Activated naive CD8-positive, alpha-beta T cell (primary cell): Measurements from ENCODE around the gene ADGRB3.
"Not testable (repeated sequence)": the region's sequence is repeated elsewhere in the genome, so short reads cannot be mapped to it uniquely, and the experiment has no call there.

Source experiments
- H3K27ac Mint-ChIP-seq: one replicate; pipeline ENCODE4 v1.8.0; 2021; ENCODE audit warnings: mixed read lengths
- H3K27me3 Mint-ChIP-seq: one replicate; pipeline ENCODE4 v1.8.0; 2021; ENCODE audit warnings: mixed read lengths
- H3K36me3 Mint-ChIP-seq: one replicate; pipeline ENCODE4 v1.8.0; 2021; ENCODE audit warnings: mixed read lengths
- H3K4me1 Mint-ChIP-seq: one replicate; pipeline ENCODE4 v1.8.0; 2021; ENCODE audit warnings: low read depth, mixed read lengths
- H3K4me3 Mint-ChIP-seq: one replicate; pipeline ENCODE4 v1.8.0; 2021; ENCODE audit warnings: mild to moderate bottlenecking, mixed read lengths
- H3K9me3 Mint-ChIP-seq: one replicate; pipeline ENCODE4 v1.8.0; 2021; ENCODE audit warnings: low read depth, mixed read lengths

ADGRB3 gene

DNA sequence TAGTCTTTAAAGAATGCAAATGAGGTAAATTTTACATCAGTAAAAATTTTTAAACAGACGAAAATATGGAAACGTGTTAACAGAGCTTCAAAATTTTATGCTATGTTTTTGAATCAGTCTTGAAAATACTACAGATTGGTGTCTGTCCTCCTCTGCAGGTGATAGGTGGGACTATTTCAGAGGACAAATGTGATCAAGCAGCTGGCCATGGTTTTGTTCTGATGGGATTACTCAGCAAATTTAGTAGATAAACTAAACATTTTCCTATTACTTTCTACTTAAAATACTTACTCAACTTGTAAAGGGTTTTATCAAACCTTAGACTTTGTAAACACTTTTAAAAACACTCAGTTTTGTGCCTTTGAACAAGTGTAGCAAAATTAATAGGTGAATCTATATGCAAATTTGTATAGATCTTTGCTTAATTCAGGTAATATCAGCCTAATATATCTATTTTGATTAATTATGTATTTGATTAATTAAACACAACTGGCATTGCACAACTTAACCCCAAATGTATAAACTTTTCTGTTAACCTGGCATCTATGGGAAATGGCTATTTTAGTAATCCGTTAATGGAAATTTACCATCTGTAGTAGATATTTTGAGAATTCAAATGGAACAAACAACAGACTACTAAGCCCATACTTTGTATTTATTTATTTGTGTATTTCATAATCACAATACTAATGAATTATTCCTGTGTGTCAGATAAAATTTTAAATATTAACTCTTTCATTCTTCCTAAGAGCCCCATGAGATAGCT is 22.5 kb downstream of the ADGRB3 start:
- no peak overlapping the region for H3K27ac Mint-ChIP-seq
- no peaks in the 10 kb centered on the region for H3K9me3 Mint-ChIP-seq

GRCh38 chr6:68658338-68658737 is 23.3 kb downstream of the ADGRB3 start:
- no peaks in the 10 kb centered on the region for H3K4me1 Mint-ChIP-seq

More for the DNA sequence above, 22.5 kb downstream of the ADGRB3 start:
- H3K36me3 Mint-ChIP-seq: no peaks in the 10 kb centered on the region
- H3K27me3 Mint-ChIP-seq: no peaks in the 10 kb centered on the region
- H3K4me3 Mint-ChIP-seq: no peak overlapping the region
- no peaks in the 10 kb centered on the region for H3K4me1 Mint-ChIP-seq

DNA sequence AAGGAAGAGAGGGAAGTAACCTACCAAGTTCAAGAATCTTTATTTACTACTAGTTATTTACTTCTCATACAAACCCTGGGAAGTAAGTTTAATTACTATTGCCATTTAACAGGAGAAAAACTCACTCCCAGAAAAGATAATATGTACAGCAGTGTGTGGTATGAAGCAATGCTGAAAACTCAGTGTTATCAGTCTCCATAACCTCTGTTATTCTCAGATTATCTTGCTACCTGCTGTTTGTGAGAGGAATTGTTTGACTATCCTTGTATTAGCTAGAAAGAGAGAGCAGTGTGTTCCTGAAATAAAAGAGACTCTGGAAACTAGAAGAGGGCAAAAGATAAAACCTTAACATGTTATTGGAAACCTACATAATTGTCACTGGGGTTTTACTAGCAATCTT is 38.2 kb downstream of the ADGRB3 start:
- no peaks in the 10 kb centered on the region for H3K36me3 Mint-ChIP-seq
- H3K4me1 Mint-ChIP-seq: no peaks in the 10 kb centered on the region
- H3K9me3 Mint-ChIP-seq: no peaks in the 10 kb centered on the region
- H3K27me3 Mint-ChIP-seq: peaks cover 2% of the 10 kb centered on the region
- no peak overlapping the region for H3K27ac Mint-ChIP-seq
- H3K4me3 Mint-ChIP-seq: no peak overlapping the region

More at GRCh38 chr6:68658338-68658737, 23.3 kb downstream of the ADGRB3 start:
- Mint-ChIP-seq H3K9me3 (no peaks in the 10 kb centered on the region), H3K27me3 (no peaks in the 10 kb centered on the region), H3K36me3 (no peaks in the 10 kb centered on the region), H3K27ac (no peak overlapping the region), H3K4me3 (no peak overlapping the region)

DNA sequence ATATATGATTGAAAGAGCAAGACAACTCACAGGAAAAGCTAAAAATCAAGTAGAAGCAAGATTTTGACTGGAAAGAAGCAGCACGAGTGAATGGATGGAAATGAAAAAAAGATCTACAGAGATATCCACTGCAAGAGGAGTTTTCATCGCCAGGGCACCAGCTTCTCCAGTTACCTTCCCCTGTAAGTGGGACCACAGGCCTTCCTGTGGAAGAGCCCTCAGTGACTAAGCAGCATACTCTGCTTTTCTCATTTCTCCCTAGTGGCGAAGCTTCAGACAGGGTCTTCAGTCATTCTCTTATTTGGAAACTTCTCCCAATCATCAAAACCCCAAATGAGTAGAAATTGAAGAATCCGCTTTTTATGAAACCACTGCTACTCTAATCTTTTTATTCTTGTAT is 40.5 kb downstream of the ADGRB3 start:
- Mint-ChIP-seq H3K36me3 (no peaks in the 10 kb centered on the region), H3K4me3 (no peak overlapping the region), H3K4me1 (no peaks in the 10 kb centered on the region), H3K27ac (no peak overlapping the region), H3K27me3 (peaks cover 2% of the 10 kb centered on the region), H3K9me3 (no peaks in the 10 kb centered on the region)

GRCh38 chr6:68676094-68676493 is 41.0 kb downstream of the ADGRB3 start:
- H3K9me3 Mint-ChIP-seq, H3K4me1 Mint-ChIP-seq, H3K4me3 Mint-ChIP-seq, H3K27me3 Mint-ChIP-seq, H3K27ac Mint-ChIP-seq, H3K36me3 Mint-ChIP-seq: not testable (repeated sequence)

GRCh38 chr6:68677058-68677457 is 42.0 kb downstream of the ADGRB3 start:
- Mint-ChIP-seq H3K27ac (no peak overlapping the region), H3K4me1 (no peaks in the 10 kb centered on the region)

GRCh38 chr6:68679399-68679798 is 44.3 kb downstream of the ADGRB3 start:
- Mint-ChIP-seq H3K27ac (no peak overlapping the region), H3K36me3 (no peaks in the 10 kb centered on the region), H3K4me1 (no peaks in the 10 kb centered on the region), H3K9me3 (no peaks in the 10 kb centered on the region), H3K4me3 (no peak overlapping the region), H3K27me3 (no peaks in the 10 kb centered on the region)

More at GRCh38 chr6:68677058-68677457, 42.0 kb downstream of the ADGRB3 start:
- no peak overlapping the region for H3K4me3 Mint-ChIP-seq
- no peaks in the 10 kb centered on the region for H3K9me3 Mint-ChIP-seq
- no peaks in the 10 kb centered on the region for H3K36me3 Mint-ChIP-seq
- peaks cover 1% of the 10 kb centered on the region for H3K27me3 Mint-ChIP-seq

- no peak overlapping the region for H3K4me3 Mint-ChIP-seq
- no peaks in the 10 kb centered on the region for H3K27me3 Mint-ChIP-seq
- H3K27ac Mint-ChIP-seq: no peak overlapping the region
- no peaks in the 10 kb centered on the region for H3K4me1 Mint-ChIP-seq
- no peaks in the 10 kb centered on the region for H3K36me3 Mint-ChIP-seq
- no peaks in the 10 kb centered on the region for H3K9me3 Mint-ChIP-seq
Observed at GRCh38 chr6:68680264-68680663, 45.2 kb downstream of the ADGRB3 start.

- no peaks in the 10 kb centered on the region for H3K36me3 Mint-ChIP-seq
- no peak overlapping the region for H3K4me3 Mint-ChIP-seq
- H3K27ac Mint-ChIP-seq: no peak overlapping the region
- H3K9me3 Mint-ChIP-seq: no peaks in the 10 kb centered on the region
- H3K4me1 Mint-ChIP-seq: no peaks in the 10 kb centered on the region
- H3K27me3 Mint-ChIP-seq: no peaks in the 10 kb centered on the region
Observed at GRCh38 chr6:68689910-68690309, 54.8 kb downstream of the ADGRB3 start.

DNA sequence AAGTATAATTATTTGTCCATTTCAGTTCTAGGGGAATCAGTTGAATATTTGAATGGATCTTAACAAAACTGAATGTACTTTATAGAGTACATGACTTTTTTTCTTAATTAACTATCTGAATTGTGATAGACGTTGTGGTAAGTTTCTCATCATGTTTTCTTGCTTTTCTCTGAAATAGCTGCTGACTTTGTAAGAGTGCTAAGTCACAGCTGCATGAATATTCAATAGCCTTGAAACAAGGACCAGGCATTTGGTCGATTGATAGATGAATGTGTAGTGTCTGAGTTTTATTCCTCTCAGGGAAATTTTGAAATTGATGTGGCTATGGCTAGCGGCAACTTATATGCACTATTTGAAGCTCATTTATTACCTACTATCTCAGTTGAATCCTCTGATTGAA is 56.0 kb downstream of the ADGRB3 start:
- no peak overlapping the region for H3K27ac Mint-ChIP-seq
- no peaks in the 10 kb centered on the region for H3K36me3 Mint-ChIP-seq
- no peaks in the 10 kb centered on the region for H3K9me3 Mint-ChIP-seq
- H3K4me1 Mint-ChIP-seq: no peaks in the 10 kb centered on the region
- no peaks in the 10 kb centered on the region for H3K27me3 Mint-ChIP-seq
- H3K4me3 Mint-ChIP-seq: no peak overlapping the region

GRCh38 chr6:68693271-68693670 is 58.2 kb downstream of the ADGRB3 start:
- Mint-ChIP-seq H3K27ac (no peak overlapping the region), H3K4me3 (no peak overlapping the region), H3K9me3 (no peaks in the 10 kb centered on the region), H3K27me3 (no peaks in the 10 kb centered on the region), H3K36me3 (no peaks in the 10 kb centered on the region), H3K4me1 (no peaks in the 10 kb centered on the region)

DNA sequence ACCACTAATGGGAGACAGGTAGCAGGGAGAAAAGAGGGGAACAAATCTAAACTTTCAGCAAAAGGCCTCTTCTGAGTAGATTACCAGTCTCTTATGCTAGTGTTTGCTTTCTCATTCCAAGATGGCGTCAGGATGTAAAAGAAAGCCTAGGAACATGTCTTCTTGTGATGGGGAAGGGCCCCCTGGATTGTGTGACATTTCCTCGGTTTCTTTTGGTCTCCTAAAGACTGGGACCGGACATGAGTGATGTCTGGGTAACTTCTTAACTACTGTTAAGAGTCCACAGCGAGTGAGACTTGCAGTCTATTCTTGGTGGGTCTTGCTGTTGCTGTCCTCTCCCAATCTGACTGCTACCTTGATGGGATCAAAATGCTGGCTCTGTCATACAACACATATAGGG is 60.3 kb downstream of the ADGRB3 start:
- Mint-ChIP-seq H3K27me3 (no peaks in the 10 kb centered on the region), H3K9me3 (no peaks in the 10 kb centered on the region), H3K4me1 (no peaks in the 10 kb centered on the region), H3K36me3 (no peaks in the 10 kb centered on the region), H3K27ac (no peak overlapping the region), H3K4me3 (no peak overlapping the region)

DNA sequence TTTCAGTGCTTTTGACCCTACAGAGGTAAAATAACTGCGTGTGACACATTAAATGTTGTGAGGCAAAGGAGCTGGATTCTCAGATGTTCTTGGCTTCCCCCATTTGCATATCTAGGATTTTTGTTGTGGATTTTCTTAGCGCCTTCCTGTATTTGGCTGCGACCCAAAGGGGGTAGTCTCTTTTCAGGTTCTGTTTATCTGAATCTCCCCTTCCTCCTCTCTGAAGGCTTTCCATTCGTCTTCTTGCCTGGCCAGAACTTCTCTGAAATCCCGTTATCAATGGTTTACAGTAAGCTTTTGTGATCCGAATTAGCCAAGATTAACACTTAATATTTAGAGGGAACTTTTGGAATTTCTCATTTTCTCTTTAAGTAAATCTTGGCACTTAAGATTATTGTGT is 60.8 kb downstream of the ADGRB3 start:
- Mint-ChIP-seq H3K27me3 (no peaks in the 10 kb centered on the region), H3K27ac (no peak overlapping the region), H3K36me3 (no peaks in the 10 kb centered on the region)

DNA sequence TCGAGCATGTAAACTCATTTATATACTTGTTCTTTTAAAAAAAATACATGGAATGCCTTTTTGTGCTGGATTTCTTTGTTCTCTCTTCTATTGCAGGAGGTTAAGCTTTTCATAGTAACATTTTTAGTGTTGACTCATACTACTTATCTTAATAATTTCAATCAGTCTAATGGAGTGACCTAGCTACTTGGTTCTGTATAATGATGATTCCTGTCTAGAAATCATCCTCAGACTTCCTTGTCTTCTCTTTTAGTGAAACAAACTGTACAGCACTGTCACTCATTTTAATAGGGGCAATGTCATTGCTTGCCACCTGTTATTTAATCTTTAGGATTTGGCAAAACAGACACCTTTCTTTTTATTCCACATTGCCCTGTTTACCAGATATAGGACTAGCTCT is 62.3 kb downstream of the ADGRB3 start:
- Mint-ChIP-seq H3K27ac (no peak overlapping the region), H3K27me3 (no peaks in the 10 kb centered on the region), H3K9me3 (no peaks in the 10 kb centered on the region), H3K36me3 (no peaks in the 10 kb centered on the region), H3K4me1 (no peaks in the 10 kb centered on the region), H3K4me3 (no peak overlapping the region)

More for the DNA sequence above, 60.8 kb downstream of the ADGRB3 start:
- Mint-ChIP-seq H3K4me1 (no peaks in the 10 kb centered on the region), H3K4me3 (no peak overlapping the region), H3K9me3 (no peaks in the 10 kb centered on the region)

DNA sequence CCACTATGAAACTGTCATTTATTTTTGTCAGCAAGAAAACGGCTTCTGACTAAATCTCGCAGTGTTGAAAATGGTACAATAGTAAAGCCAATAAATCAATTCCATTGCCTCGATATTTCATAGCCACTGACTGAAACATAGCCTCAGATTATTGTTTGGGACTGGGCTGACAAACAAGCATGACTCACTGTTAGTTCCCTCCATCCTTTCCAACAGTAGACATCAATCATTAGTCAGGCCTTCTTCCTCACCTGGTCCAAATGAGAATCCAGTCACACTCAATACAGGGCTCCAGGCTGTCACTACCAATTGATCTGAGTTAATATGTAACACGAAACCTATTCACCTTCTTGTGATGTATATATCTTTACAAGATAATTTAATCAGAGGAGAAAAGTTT is 66.1 kb downstream of the ADGRB3 start:
- no peaks in the 10 kb centered on the region for H3K9me3 Mint-ChIP-seq
- H3K36me3 Mint-ChIP-seq: no peaks in the 10 kb centered on the region
- no peak overlapping the region for H3K27ac Mint-ChIP-seq
- no peak overlapping the region for H3K4me3 Mint-ChIP-seq
- no peaks in the 10 kb centered on the region for H3K27me3 Mint-ChIP-seq
- no peaks in the 10 kb centered on the region for H3K4me1 Mint-ChIP-seq

- no peaks in the 10 kb centered on the region for H3K36me3 Mint-ChIP-seq
- H3K4me1 Mint-ChIP-seq: no peaks in the 10 kb centered on the region
- H3K27me3 Mint-ChIP-seq: no peaks in the 10 kb centered on the region
- H3K4me3 Mint-ChIP-seq: no peak overlapping the region
- no peak overlapping the region for H3K27ac Mint-ChIP-seq
- no peaks in the 10 kb centered on the region for H3K9me3 Mint-ChIP-seq
Observed at GRCh38 chr6:68704485-68704884, 69.4 kb downstream of the ADGRB3 start.
